ENCODE data around the gene SERGEF. TPM values are rescaled to one million over a fixed set of nuclear protein-coding genes. Genes with fewer than 3 reads are reported as not detected.

Gene SERGEF
- total and polyA plus RNA-seq, 2 of the 13 experiments (the other 11 are each of a cell fraction or from before 2014, with no cell fraction given), result 54.5 to 114 TPM

GRCh38 chr11:17813391-17814059, 199.3 kb downstream of the SERGEF start (continued):
- TF ChIP-seq HMGXB4 (CRISPR knock-in tag; IDR thresholded peaks at IDR 0.05; ENCODE audit: borderline replicate concordance in 1 of 2, low read depth in 1 of 2) (no peak), ELF1 (CRISPR knock-in tag; IDR thresholded peaks at IDR 0.05) (no peak), REL (CRISPR knock-in tag; conservative IDR thresholded peaks at IDR 0.05) (no peak)

DNA sequence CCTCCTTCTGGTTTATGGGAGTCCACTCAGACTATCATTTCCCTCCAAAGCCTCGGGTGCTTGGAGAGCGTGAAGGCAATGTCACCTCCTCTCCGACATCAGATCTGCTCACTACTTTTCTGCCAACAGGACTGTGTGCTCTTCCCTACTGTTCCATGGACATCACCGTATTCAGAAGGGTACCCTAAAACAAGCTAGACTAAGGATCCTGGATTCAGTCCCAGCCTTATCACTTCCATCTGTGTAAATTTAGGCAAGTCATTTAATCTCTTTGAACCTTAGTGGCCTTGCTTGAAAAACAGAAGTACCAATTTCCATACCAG, 200.0 kb downstream of the SERGEF start:
- FAIRE-seq (no peak), DNase-seq (ENCODE audit: low spot score) (no peak), ATAC-seq (no peak)
- no TSS peak for BruUV-seq (replicated peaks)
- H3K27ac ChIP-seq (ENCODE audit: extremely low read length, insufficient read depth, low read length), result no peak overlapping the region
- ChIA-PET CTCF (ENCODE audit: low intra/inter-chr PET ratio, low total read pairs) (no interaction called here), POLR2A (no interaction called here)
- WGBS (ENCODE audit: low lambda C conversion rate), result 96% methylated on average over 3 of the region's 4 CpGs
- H3K4me1 ChIP-seq (ENCODE audit: insufficient read depth, low read length), result 0 out of 2 replicates have a peak, but pooled peaks cover under 1% of the 10 kb centered on the region
- in situ Hi-C loops (cut with HindIII; ENCODE audit: extremely low pct_ligation_motif_present, low pct_unique_long_range_greater_than_20kb), result no loop called here
- intact Hi-C loops (cut with micrococcal nuclease; ENCODE audit: unreplicated experiment), result no loop called here
- no peaks in the 10 kb centered on the region for H4K20me1 ChIP-seq (ENCODE audit: insufficient read depth, low read length)
- no peaks in the 10 kb centered on the region for H3K79me2 ChIP-seq (ENCODE audit: insufficient read depth, low read length)
- H3K4me2 ChIP-seq (ENCODE audit: low read depth, low read length), result no peak overlapping the region
- H3K36me3 ChIP-seq (replicated peaks in 1 of 2; ENCODE audit: control insufficient read depth in 1 of 2, insufficient read depth in 2 of 2, low read length in 2 of 2), result peaks cover 0 to 2% of the 10 kb centered on the region in 2 experiments; a peak in 1 of 5 replicates
- no peak overlapping the region for H3K9ac ChIP-seq (ENCODE audit: insufficient read depth, low read depth, low read length)
- no peak overlapping the region for H3K4me3 ChIP-seq (replicated peaks in 1 of 3; ENCODE audit: insufficient read depth in 1 of 3, low read depth in 2 of 3, low read length in 3 of 3)
- no peaks in the 10 kb centered on the region for H3K27me3 ChIP-seq (ENCODE audit: control insufficient read depth in 1 of 2, insufficient read depth in 2 of 2, low read length in 2 of 2)
- no peak overlapping the region for H2AFZ ChIP-seq (ENCODE audit: low read length)
- TF ChIP-seq GLI4 (CRISPR knock-in tag; IDR thresholded peaks at IDR 0.05; ENCODE audit: borderline replicate concordance) (no peak), HBP1 (CRISPR knock-in tag; IDR thresholded peaks at IDR 0.05; ENCODE audit: low read depth) (no peak), NONO (IDR thresholded peaks at IDR 0.05) (no peak), NONO (CRISPR knock-in tag; conservative IDR thresholded peaks at IDR 0.05) (no peak), SOX6 (IDR thresholded peaks at IDR 0.05) (no peak), SOX6 (CRISPR knock-in tag; IDR thresholded peaks at IDR 0.05) (no peak), ZNF883 (CRISPR knock-in tag; IDR thresholded peaks at IDR 0.05; ENCODE audit: not compliant biosample characterization) (no peak), KMT2B (CRISPR knock-in tag; IDR thresholded peaks at IDR 0.05) (no peak), GFI1 (CRISPR knock-in tag; IDR thresholded peaks at IDR 0.05; ENCODE audit: borderline replicate concordance) (no peak), PBX2 (CRISPR knock-in tag; IDR thresholded peaks at IDR 0.05) (no peak), CSRNP1 (CRISPR knock-in tag; IDR thresholded peaks at IDR 0.05) (no peak), ARNT (IDR thresholded peaks at IDR 0.05) (no peak), STAG1 (CRISPR knock-in tag; IDR thresholded peaks at IDR 0.05) (no peak), ETV6 (CRISPR knock-in tag; conservative IDR thresholded peaks at IDR 0.05) (no peak)
- no peaks in the 10 kb centered on the region for H3K9me3 ChIP-seq (ENCODE audit: low read length)
